HG02852 (cell line): Measurements from ENCODE around the gene MACROD2.

Experiments
- ATAC-seq: cut with Tn5 transposase; IDR thresholded peaks from one replicate; pipeline ENCODE4 v1.9.1; 2021; ENCODE audit warnings: mild to moderate bottlenecking, moderate library complexity; ENCODE audit not compliant: unreplicated experiment

The MACROD2 gene

DNA sequence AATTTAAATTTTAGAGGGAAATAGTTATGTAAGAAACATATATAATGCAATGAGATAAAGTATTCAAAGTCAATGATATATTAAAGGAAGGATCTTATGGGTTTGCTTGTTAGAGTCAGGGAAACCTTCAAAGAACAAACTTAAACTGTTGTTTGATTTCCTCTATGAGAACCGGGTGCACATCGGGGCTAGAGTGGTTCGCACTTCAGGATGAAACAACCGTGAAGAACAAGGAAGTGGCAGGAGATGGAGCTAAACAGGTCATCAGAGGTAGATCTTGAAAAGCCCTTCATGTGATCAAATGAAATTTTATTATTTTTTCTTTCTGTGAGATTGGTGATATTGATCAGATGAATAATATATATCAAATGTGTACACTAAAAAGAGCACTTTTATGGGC lies 1294.0 kb downstream of the MACROD2 start:
- ATAC-seq = no peak

DNA sequence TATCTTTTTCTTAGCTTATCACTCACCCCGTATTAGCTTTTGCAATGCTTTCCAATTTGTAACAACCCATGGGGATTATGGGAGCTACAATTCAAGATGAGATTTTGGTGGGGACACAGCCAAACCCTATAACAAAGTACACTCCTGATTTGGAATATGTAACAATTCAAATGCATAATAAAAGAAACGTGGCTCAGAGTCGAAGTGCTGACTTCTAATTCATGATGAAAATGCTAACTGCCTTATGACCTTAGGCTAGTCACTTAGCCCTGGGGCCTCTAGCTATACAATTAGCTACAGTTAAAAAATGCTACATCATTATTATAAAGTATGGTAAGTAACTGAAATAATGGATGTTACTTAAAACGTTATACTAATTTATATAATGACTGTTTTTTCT lies 1297.1 kb downstream of the MACROD2 start:
- ATAC-seq = no peak

DNA sequence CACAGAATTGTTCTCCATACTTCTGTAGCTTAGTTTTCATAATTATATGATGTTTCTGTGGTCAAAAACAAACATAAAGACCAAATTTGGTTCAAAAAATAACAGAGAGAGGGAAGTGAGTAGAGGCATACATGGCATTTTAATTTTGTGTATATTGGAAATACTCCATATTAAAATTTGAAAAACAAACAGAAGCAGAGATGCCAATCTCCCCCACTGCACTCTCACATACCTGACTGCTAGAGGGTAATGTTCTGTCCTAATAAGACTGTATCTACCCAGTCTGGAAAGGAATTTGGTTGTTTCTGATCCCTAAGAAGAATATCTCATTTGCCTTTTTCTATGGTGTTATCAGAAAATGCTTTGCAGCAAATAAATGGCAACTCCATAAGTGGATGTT lies 1301.1 kb downstream of the MACROD2 start:
- ATAC-seq = no peak

DNA sequence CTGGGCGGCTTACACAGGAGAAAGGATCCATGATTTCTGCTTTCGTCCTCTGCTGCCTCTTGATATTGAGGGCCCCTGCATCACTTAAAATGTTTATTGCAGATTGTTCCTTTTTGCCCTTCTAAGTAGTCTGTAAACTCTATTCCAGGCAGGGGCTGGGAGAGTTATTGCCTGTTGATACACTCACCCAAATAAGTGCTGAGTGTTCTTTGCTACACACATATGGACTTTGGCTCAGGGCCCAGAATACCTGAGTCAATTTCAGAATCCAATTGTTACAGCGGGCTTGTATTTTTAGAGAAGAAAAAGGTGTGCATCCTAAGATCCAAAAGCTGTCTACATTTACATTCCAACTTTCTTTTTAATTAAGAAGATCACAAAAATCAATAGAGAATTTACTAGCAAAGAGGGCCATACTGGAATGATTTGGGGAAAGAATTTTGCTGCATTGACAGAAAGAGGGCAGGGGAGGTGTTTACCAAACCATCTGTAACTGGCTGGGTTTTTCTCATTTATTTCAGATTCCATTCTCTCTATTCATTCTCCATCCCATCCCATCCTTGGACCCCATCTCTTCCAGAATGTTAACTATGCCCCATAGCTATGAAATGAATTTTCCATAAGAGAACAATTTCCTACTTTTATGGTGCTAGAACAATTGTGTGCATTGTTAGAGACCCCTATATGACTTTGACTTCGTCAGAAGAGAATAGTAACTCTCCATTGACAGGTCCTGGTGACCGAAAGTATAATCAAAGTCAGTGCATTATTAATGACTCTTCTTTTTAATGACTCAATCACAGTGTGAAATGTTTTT lies 1302.0 kb downstream of the MACROD2 start:
- ATAC-seq = no peak

DNA sequence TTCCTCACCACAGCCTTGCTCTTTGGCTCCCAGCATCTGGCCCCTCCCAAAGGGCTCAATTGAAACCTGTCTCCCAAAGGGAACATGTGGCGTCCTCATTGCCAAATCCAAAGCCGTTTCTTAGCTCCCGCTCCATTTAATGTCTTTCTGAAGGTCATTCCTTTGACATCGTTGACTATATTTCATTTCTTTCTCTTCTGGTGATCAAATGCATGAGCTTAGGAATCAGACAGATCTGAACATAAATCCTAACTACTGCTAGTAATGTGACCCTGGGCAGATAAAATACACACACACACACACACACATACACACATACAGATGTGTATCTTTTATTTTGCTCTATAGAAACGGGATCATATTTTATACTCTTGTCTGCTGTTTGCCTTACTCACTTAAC lies 1306.8 kb downstream of the MACROD2 start:
- ATAC-seq = no peak

DNA sequence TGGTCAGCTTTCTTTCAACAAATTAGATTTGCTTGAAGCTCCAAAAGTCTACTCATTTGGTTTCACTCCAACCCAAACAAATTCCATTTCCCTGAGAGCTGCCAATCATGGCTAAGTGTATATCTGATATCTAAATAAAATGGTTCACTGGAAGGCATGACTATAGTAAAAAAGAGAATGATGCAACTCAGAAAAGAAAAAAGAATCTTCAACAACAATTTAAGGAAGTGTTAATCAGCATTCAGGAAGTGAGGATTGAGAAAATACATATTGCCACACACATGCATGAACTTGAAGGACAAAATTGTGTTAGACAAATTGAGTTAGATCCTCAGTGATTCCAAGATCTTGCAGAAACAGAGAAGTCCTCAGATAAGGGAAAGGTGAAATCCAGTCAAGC lies 1315.0 kb downstream of the MACROD2 start:
- no peak for ATAC-seq

DNA sequence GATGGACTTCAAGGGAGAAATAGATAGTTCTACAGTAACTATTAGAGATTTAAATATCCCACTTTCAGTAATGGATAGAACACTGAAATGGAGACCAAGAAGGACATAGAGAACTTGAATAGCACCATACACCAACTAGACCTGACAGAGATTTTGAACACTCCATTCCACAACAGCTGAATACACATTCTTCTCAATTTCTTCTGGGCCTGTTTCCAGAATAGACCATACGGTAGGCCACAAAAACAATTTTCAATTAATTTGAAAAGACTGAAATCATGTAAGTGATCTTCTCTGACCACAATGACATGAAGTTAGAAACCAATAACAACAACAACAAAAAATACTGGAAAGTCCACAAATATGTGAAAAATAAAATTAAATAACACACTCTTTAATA lies 1321.2 kb downstream of the MACROD2 start:
- ATAC-seq = no peak

DNA sequence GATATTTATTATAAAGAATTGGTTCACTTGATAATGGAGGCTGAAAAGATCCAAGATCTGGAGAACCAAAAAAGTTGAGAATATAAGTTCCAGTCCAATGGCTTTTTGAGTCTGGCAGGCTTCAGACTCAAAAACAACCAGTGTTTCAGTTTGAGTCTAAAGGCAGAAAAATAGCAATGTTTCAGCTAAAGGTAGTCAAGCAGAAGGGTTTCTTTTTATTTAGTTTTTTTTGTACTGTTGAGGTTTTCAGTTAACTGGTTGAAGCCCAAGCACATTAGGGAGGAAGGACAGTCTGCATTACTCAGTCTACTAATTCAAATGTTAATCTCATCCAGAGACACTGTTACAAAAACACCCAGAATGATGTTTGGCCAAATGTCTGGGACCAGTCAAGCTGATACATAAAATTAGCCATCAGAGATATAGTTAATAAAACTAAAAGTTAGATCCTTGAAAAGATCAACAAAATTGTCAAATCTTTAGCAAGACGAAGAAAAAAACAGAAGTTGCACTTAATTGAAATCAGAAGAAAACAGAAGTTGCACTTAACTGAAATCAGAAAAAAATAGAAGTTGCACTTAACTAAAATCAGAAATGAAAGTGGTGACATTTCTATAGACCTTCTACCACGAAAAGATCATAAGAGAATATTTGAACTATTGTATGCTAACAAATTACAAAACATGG lies 1322.4 kb downstream of the MACROD2 start:
- peak; percentile 86 for ATAC-seq

DNA sequence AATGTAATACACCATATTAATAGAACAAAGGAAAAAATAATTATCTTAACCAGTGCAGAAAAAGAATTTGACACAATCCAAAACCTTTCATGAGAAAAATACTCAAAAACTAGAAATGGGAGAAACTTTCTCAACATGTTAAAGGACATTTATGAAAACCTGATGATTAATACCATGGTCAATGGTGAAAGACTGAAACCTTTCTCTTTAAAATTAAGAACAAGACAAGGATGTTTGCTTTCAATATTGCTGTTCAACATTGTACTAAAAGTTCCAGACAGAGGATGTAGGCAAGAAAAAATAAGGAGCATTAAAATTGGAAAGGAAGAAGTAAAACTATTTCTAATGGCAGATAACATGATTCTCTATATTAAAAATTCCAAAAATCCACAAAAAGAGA lies 1323.4 kb downstream of the MACROD2 start:
- peak; percentile 38 for ATAC-seq

DNA sequence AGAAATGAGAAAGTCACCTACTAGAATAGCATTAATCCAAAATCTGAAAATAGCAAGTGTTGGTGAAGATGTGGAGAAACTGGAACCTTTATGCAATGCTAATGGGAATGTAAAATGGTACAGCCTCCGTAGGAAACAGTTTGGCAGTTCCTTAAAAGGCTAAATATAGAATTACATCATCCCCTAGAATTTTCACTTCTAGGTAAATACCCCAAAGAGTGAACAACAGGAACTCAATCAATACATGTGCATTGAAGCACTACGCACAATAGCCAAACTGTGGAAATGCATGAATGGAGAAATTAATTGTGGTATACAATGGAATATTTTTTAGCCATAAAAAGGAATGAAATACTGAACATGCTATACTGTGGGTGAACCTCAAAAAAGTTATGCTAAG lies 1324.1 kb downstream of the MACROD2 start:
- no peak for ATAC-seq

DNA sequence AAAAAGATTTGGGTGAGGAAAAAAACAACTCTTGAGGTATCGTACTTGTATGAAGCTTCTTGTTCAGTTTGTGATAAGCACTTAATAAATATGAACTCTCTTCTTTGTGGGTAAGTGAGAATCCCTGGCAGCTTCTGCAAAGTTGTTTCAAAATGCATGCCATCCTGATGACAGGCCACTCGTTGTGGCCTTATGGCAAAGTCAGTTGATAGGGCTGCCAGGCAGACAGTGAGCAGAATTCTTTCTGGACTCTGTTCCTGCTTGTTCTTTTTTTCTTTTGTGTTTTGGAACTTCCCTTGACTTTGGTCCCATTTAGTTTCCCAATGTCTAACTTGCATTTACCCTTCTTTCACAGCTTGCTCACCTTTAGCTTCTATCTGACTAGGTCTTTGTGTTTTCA lies 1325.6 kb downstream of the MACROD2 start:
- no peak for ATAC-seq

DNA sequence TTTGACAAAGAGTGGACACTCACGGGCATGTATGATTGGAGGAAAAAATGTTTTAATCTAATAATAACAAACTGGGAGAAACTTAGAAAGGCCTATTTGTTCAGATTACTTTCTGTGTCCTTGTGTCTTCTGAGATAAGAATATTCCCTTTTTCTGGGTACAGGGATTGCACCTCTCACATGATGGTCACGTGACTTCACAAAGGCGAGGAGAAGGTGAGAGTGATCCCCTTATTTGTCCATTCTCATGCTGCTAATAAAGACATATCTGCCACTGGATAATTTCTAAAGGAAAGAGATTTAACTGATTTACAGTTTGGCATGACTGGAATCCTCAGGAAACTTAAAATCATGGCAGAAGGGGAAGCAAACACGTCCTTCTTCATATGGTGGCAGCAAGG lies 1331.8 kb downstream of the MACROD2 start:
- no peak for ATAC-seq

DNA sequence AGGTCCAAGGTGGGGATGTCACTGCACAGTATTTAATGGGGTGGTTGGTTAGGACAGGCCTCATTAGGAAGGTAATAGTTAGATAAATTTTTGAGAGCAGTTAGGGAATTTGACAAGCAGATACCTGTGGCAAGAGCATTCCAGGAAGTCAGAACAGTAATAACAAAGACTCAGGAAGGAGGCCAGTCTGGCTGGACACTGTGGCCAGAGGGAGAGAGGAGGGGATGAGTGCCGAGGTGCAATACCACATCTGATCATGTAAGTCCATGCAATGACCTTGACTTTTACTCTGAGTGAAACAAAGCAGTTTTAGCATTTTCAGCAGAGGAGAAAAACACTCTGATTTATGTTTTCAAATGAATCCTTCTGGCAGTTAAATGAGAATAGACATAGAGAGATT lies 1332.8 kb downstream of the MACROD2 start:
- no peak for ATAC-seq

DNA sequence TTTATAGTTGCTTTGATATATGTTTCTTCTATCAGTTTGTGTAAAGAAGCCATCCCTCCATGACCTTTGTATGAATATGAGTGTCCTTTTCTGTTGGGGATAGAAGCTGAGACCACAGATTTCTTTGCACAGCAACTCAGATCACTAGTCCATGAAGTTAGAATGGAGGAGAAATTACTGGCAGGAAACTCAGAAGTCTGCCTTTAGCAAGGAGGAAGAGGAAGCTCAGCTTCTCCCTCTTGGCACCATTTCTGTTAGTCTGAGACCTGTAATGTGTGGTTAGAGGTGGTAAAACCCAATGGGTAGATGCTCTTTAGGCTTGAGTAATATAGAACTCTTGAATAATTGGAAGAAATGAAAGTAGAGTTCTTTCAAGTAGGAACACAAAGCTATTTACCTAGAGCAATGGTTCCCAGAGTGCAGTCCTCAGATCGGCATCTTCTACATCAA lies 1337.4 kb downstream of the MACROD2 start:
- ATAC-seq = peak; percentile 80

DNA sequence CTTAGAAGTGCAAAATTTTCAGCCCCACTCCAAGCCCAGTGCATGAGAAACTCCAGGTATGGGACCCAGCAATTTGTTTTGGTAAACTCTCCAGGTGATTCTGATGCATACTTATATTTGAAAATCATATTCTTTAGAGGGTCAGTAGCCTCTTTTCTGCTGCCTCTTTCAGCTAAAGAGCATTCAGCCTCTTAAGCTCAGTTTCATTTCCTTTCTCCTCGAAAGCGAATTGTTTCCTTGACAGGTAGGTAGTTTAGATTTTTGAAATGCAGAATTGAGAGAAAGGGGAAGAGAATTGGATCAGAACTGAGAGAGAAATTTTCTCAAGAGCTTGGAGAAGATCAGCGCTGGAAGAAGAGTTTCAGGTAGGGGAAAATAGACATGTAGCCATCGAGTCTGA lies 1337.9 kb downstream of the MACROD2 start:
- ATAC-seq = peak; percentile 52

DNA sequence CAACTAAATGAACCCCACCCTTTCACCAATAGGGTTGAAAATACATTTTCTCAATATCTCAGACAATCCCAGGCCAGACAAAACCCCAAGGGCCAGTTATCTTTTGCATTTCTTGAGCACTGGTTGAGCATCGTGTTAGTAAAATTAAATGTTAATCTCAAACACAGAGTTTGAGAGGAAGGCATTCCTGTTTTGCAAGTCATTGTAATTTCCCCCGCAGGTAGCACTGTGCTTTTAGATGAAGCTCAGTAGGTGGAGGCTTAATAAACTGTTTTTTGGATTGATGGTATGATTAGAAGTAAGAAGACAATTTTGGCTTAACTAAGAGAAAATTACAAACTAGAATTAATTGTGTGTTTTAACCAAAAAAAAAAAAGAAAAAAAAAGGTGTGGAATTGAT lies 1340.7 kb downstream of the MACROD2 start:
- no peak for ATAC-seq

DNA sequence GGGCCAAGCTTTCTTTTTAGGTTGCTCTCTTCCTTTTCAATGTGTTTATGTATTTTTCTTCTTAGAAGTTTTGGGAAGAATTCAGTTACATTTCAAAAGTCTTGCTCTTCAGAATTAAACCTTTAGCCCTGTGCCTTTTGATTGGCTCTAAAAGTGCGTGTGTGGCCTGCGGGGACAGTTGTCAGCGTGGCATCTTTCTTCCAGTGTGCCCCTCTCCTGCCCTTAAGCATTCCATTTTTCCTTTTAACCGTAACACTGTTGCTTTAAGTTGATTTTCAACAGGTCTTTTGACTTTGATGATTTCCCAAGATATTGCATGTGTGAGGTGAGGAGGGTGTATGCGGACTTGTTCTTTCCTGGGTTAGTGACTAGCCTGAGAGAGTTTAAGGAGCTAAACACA lies 1341.2 kb downstream of the MACROD2 start:
- ATAC-seq = no peak

DNA sequence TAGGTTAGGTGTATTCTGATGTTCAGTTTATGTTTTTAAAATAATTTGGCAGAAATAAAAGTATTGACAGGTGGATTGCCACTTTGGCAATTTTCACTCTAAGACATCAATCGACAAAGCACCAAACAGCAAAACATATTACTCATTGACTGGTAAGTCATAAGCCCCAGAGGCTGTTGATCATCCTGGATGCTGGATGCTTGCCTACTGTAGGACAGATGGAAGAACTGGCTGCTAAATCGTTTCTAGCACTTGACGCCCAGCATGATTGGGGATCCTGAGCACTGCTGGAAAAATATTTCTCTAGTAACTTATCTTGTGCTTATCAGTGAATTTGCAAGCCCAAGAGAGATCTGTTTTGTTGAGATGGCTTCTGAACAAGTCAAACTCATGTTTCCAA lies 1343.9 kb downstream of the MACROD2 start:
- ATAC-seq = no peak

DNA sequence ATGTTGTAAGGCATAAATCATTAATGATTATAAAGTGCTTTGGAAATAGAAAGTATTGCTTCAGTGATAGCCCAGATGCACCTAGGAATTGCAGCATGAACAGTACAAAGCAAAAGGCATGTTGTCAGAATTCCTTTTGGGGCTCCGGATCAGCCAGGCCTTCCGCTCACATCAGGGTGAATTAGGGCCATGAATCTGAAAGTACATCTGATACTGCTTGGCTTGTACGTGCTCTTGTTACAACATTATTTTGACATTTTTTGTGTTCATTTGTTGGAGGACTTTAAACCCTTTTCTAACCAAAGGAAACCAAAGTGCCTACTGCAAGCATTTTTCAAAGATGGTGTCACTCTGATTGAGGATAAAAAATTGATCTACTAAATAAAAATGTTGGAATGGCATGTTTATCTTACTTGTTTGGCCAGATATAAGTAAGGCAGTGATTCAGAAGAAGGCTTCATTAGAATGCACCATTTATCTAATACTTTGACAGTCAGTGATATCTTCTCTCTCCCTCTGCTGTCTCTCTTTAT lies 1347.7 kb downstream of the MACROD2 start:
- ATAC-seq = no peak

DNA sequence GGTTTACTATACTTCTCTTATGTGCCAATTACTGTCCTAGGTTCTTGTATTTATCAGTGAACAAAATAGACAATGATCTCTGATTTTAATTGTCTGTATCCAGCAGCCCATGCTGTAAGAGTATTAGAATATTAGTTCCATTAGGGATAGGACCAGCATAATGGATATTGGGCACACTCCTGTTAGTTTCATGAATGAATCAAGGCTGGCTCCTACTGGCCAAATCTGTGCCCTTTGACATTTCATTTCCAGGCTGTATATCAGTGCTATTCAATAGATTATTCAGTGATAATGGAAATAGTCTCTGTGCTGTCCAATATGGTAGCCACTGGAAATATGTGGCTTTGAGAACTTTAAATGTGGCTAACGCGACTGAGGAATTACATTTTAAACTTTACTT lies 1350.0 kb downstream of the MACROD2 start:
- no peak for ATAC-seq

DNA sequence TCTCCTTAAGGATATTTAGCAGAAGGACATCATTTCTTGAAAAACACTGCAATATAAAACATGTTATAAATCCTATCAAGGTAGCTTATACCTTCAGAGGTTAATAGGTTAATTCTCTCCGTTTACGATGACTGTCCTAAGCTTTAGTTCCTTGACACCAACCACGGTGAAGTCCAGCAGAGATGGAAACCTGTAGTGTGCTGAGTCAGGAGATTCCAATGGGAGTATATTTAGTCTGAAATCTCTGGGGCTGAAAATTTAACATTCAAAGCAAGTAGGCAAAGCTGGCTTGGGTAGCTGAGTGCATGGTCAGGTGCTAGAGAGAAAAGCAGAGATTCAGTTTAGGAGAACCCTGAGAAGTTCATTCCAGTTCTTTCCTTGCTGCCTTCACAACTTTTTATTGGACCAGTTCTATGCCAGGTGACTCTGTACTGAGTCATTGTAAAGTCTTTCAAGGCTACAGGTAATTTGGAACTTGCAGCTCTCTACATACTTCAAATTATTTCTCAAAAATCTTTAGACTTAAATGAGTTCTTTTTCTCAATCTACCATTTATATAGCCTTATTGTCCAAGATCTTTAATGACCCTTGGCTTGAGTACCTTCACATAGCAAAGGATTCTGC lies 1351.5 kb downstream of the MACROD2 start:
- ATAC-seq = no peak

DNA sequence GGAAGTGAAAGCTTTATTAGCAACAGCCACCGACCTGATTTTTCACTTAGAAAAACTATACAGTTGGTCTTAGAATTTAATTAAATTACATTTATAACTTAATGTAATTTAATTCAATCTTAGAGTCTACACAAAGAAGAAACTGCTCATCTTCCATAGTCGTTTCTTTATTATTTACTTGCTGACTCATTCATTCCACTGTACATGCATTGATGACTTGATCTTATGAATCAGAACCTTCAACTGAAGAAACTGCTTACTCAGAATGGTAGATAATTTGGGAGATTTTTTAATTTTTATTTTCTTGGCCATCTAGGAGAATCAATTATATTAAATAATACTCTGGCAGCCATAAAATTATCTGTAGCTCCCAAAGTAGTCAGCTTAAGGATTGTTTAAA lies 1363.7 kb downstream of the MACROD2 start:
- ATAC-seq = no peak
